Endothelial cell of umbilical vein (primary cell): Measurements from ENCODE around the gene NFKB2. TPM values are rescaled to one million over a fixed set of nuclear protein-coding genes. Genes with fewer than 3 reads are reported as not detected.

Experiments
- BruUV-seq: library from RNA; stranded (reverse); fragments of 400-500 nt; replicated peaks from 2 replicates; lab custom pipeline; 2021; lab: Mats Ljungman, UMichigan
- CTCF ChIA-PET: fragments of 300-600, 350-600 bp; sonication (Branson Sonifier 250); formaldehyde crosslinking; loops from one replicate; lab custom pipeline; 2021; ENCODE audit warnings: antibody characterized with exemption, inconsistent platforms; lab: Charles Lee
- POLR2A ChIA-PET: fragments of 300-600, 350-600 bp; sonication (Branson Sonifier 250); formaldehyde crosslinking; loops from one replicate; lab custom pipeline; 2021; ENCODE audit warnings: antibody characterized with exemption, inconsistent platforms; lab: Charles Lee
- DNase-seq: peaks from one replicate; pipeline ENCODE4 v3.0.0-alpha.2; 2011; ENCODE audit warnings: low read depth, low spot score
- FAIRE-seq: peaks from 2 replicates; lab custom pipeline; 2011; peaks lifted over from hg19 to GRCh38; lab: Jason Lieb, UNC
- H2AFZ ChIP-seq: 2 replicates; pipeline ENCODE4 v1.6.0; 2012; ENCODE audit warnings: low read depth, low read length, control low read depth, inconsistent platforms
- H3K27ac ChIP-seq: 2 replicates; pipeline ENCODE4 v1.5.1; 2011; ENCODE audit warnings: low read depth, mild to moderate bottlenecking, control low read depth, low read length, moderate library complexity; ENCODE audit not compliant: insufficient read depth
- H3K27me3 ChIP-seq, 2 experiments: 2 replicates each; pipeline versions ENCODE4 v1.6.0 to v1.6.1; 2011; ENCODE audit warnings: low read length in 2 of 2, mixed read lengths in 1 of 2; ENCODE audit not compliant: control insufficient read depth in 2 of 2, insufficient read depth in 2 of 2
- H3K36me3 ChIP-seq, 2 experiments: 2 replicates in 1 of 2; 3 replicates in 1 of 2; pipeline ENCODE4 v1.5.1; 2011; ENCODE audit warnings: low read length in 2 of 2, mild to moderate bottlenecking in 1 of 2, moderate library complexity in 1 of 2; ENCODE audit not compliant: control insufficient read depth in 2 of 2, insufficient read depth in 2 of 2; ENCODE audit errors: extremely low read depth in 1 of 2
- H3K4me1 ChIP-seq: 3 replicates; pipeline ENCODE4 v1.5.1; 2011; ENCODE audit warnings: mild to moderate bottlenecking, low read length; ENCODE audit not compliant: control insufficient read depth, insufficient read depth; ENCODE audit errors: extremely low read depth
- H3K4me2 ChIP-seq: 2 replicates; pipeline ENCODE4 v1.6.1; 2011; ENCODE audit warnings: low read length, control low read depth, mixed read lengths; ENCODE audit not compliant: insufficient read depth
- H3K4me3 ChIP-seq, 3 experiments: fragments of 200-600 bp in 1 of 3; sonication (generic), shearing (Covaris generic) in 1 of 3; replicated peaks in 1 of 3; 2 replicates each; pipeline ENCODE4 v1.5.1; 2011 to 2016; ENCODE audit warnings: control low read depth in 3 of 3, low read length in 3 of 3, mild to moderate bottlenecking in 2 of 3, inconsistent platforms in 1 of 3, low read depth in 1 of 3, moderate library complexity in 1 of 3; ENCODE audit not compliant: insufficient read depth in 1 of 3
- H3K79me2 ChIP-seq: 2 replicates; pipeline ENCODE4 v1.6.0; 2012; ENCODE audit warnings: low read length, inconsistent platforms; ENCODE audit not compliant: control insufficient read depth, insufficient read depth
- H3K9ac ChIP-seq: replicated peaks from 2 replicates; pipeline ENCODE3; 2011; ENCODE audit warnings: low read length, control low read depth; ENCODE audit not compliant: insufficient read depth; ENCODE audit errors: extremely low read depth
- H3K9me1 ChIP-seq: replicated peaks from 3 replicates; pipeline ENCODE4 v1.6.0; 2011; ENCODE audit warnings: mild to moderate bottlenecking, low read length; ENCODE audit not compliant: control insufficient read depth, insufficient read depth; ENCODE audit errors: extremely low read depth
- H3K9me3 ChIP-seq: replicated peaks from 2 replicates; pipeline ENCODE4 v1.5.1; 2012; ENCODE audit warnings: low read length, inconsistent platforms; ENCODE audit not compliant: control insufficient read depth, insufficient read depth
- H4K20me1 ChIP-seq: replicated peaks from 2 replicates; pipeline ENCODE3; 2011; ENCODE audit warnings: mild to moderate bottlenecking, low read length; ENCODE audit not compliant: control insufficient read depth, insufficient read depth; ENCODE audit errors: extremely low read depth
- CTCF ChIP-seq, 2 donors: IDR thresholded peaks; 1 replicate in 1 of 2; 2 replicates in 1 of 2; pipeline ENCODE4 v1.5.1; 2011; ENCODE audit warnings: low read length in 2 of 2, mild to moderate bottlenecking in 2 of 2, moderate library complexity in 2 of 2, control low read depth in 1 of 2, inconsistent platforms in 1 of 2, low read depth in 1 of 2; ENCODE audit not compliant: insufficient read depth in 1 of 2; ENCODE audit errors: extremely low read depth in 1 of 2
- EZH2 ChIP-seq: IDR thresholded peaks from 2 replicates; pipeline ENCODE4 v1.6.1; 2012; ENCODE audit warnings: borderline replicate concordance, low read depth, mild to moderate bottlenecking, moderate library complexity, low read length, inconsistent platforms; ENCODE audit not compliant: severe bottlenecking
- FOS ChIP-seq: IDR thresholded peaks from 2 replicates; pipeline ENCODE4 v1.6.1; 2011; ENCODE audit warnings: mild to moderate bottlenecking, low read length, moderate library complexity, borderline replicate concordance; ENCODE audit not compliant: insufficient read depth
- GATA2 ChIP-seq: IDR thresholded peaks from 2 replicates; pipeline ENCODE4 v1.7.0; 2011; ENCODE audit warnings: low read depth, mild to moderate bottlenecking, moderate library complexity, mixed read lengths, low read length; ENCODE audit not compliant: insufficient read length, insufficient read depth
- JUN ChIP-seq: IDR thresholded peaks from 2 replicates; pipeline ENCODE4 v1.6.1; 2011; ENCODE audit warnings: borderline replicate concordance, low read depth; ENCODE audit not compliant: insufficient read length, insufficient read depth
- MAX ChIP-seq: IDR thresholded peaks from 2 replicates; pipeline ENCODE4 v1.6.1; 2011; ENCODE audit not compliant: insufficient read depth, insufficient read length
- MYC ChIP-seq: IDR thresholded peaks from one replicate; pipeline ENCODE4 v1.6.1; 2011; ENCODE audit warnings: mild to moderate bottlenecking, low read depth, low read length
- POLR2A ChIP-seq: IDR thresholded peaks from 2 replicates; pipeline ENCODE4 v1.6.1; 2012; ENCODE audit warnings: low read depth, mild to moderate bottlenecking, control low read depth, low read length
- POLR2AphosphoS5 ChIP-seq: IDR thresholded peaks from 2 replicates; pipeline ENCODE4 v1.6.1; 2012; ENCODE audit warnings: low read depth, mild to moderate bottlenecking, control low read depth, low read length, moderate library complexity; ENCODE audit not compliant: insufficient read depth
- dilution Hi-C: fragments of 300-500 bp; cut with MboI; formaldehyde crosslinking; loops from one replicate; pipeline ENCODE4 v1.15.0; 2019; ENCODE audit warnings: low sequenced_read_pairs; ENCODE audit not compliant: extremely low pct_ligation_motif_present
- intact Hi-C: fragments of 100-400 bp; cut with micrococcal nuclease; formaldehyde crosslinking; loops from one replicate; pipeline ENCODE4 v1.10.0; 2022
- polyA plus RNA-seq, 4 experiments: library from polyadenylated mRNA; depleted of rRNA in 3 of 4; stranded (reverse) in 3 of 4; unstranded in 1 of 4; fragments of >200 nt; gene quantifications; 2 replicates each; pipeline versions ENCODE4 v1.2.1 to v1.2.3, GENCODE V29; 2011 to 2012; ENCODE audit warnings: missing spikeins in 1 of 4
- total RNA-seq: library from RNA; stranded (reverse); gene quantifications from 2 replicates; pipeline ENCODE4 v1.2.3, GENCODE V29; 2021

NFKB2 gene
- total and polyA plus RNA-seq, 2 donors (not counting 3 experiments of a cell fraction or from before 2014, with no cell fraction given): 21.0 to 25.6 TPM

GRCh38 chr10:102394079-102394800 lies 1.3 kb upstream of the NFKB2 start:
- no peaks in the 10 kb centered on the region for H4K20me1 ChIP-seq
- peaks cover 6% of the 10 kb centered on the region in 2 experiments for H3K27me3 ChIP-seq
- POLR2A ChIA-PET: interaction anchor here (0.6 kb wide), 3 partner anchors 49 to 251 kb away, joined by 3 to 5 read pairs (median 5); no protein-coding TSS in a partner anchor
- peak overlapping the region; percentile 81 for H3K9ac ChIP-seq
- H3K4me3 ChIP-seq: peak overlapping the region; percentile 4 to 60 (median 53)
- FAIRE-seq (peak; percentile 91), DNase-seq (peak; percentile 93)
- peak overlapping the region; percentile 44 for H3K4me2 ChIP-seq
- H3K79me2 ChIP-seq: no peaks in the 10 kb centered on the region
- H3K9me3 ChIP-seq: no peaks in the 10 kb centered on the region
- no peaks in the 10 kb centered on the region for H3K9me1 ChIP-seq
- H3K27ac ChIP-seq: peak overlapping the region; percentile 87
- BruUV-seq: no TSS peak
- H3K36me3 ChIP-seq: peaks cover 0 to 12% of the 10 kb centered on the region in 2 experiments
- intact Hi-C loops (loop anchor here (1.0 to 2.0 kb wide), 5 partner anchors 28 to 319 kb away; partner anchors contain the start of gene NOLC1), dilution Hi-C loops (no loop called here)
- H2AFZ ChIP-seq: peak overlapping the region; percentile 85
- no peak for TF ChIP-seq MYC
- TF ChIP-seq MAX: no peak
- TF ChIP-seq POLR2A: no peak
- TF ChIP-seq CTCF (IDR thresholded peaks at IDR 0.05; ENCODE audit: extremely low read depth in 1 of 2, insufficient read depth in 1 of 2, low read depth in 1 of 2, low read length in 2 of 2): no peak
- TF ChIP-seq EZH2: no peak
- no peak for TF ChIP-seq POLR2AphosphoS5
- no peak for TF ChIP-seq FOS
- TF ChIP-seq JUN: no peak
- no peak for TF ChIP-seq GATA2
- peaks cover 14% of the 10 kb centered on the region for H3K4me1 ChIP-seq
- CTCF ChIA-PET: interaction anchor here (0.7 to 9.2 kb wide), 19 partner anchors 8 to 276 kb away, joined by 3 to 168 read pairs (median 5); partner anchors contain the start of genes ACTR1A, CUEDC2 and FBXL15
